PC-3 (cell line): Measurements from ENCODE around the gene MATN1. TPM values are rescaled to one million over a fixed set of nuclear protein-coding genes. Genes with fewer than 3 reads are reported as not detected.

Source experiments
- ATAC-seq: fragments of 200-7000 bp; cut with Tn5 transposase; 2 replicates; pipeline ENCODE4 v1.9.1; 2020; ENCODE audit warnings: mild to moderate bottlenecking, moderate library complexity
- BruUV-seq: library from RNA; stranded (reverse); fragments of 400-500 nt; replicated peaks from 2 replicates; lab custom pipeline; 2021; lab: Mats Ljungman, UMichigan
- CTCF ChIA-PET: fragments of 300-600 bp; sonication (Branson Sonifier 250); formaldehyde crosslinking; loops from one replicate; lab custom pipeline; 2022; ENCODE audit warnings: antibody characterized with exemption; lab: Charles Lee
- POLR2A ChIA-PET: fragments of 300-600 bp; sonication (Branson Sonifier 250); formaldehyde crosslinking; loops from one replicate; lab custom pipeline; 2022; ENCODE audit warnings: antibody characterized with exemption; ENCODE audit not compliant: unreplicated experiment; lab: Charles Lee
- DNase-seq: peaks from one replicate; pipeline ENCODE4 v3.0.0-alpha.2; 2015
- H2AFZ ChIP-seq: fragments of 300-600 bp; sonication (generic); 2 replicates; pipeline ENCODE4 v1.6.0; 2016; ENCODE audit warnings: antibody characterized with exemption, low read length
- H3F3A ChIP-seq: fragments of 300-600 bp; sonication (generic); one replicate; pipeline ENCODE4 v1.6.0; 2017; ENCODE audit warnings: antibody characterized with exemption, low read length, control low read depth, mild to moderate bottlenecking; ENCODE audit not compliant: unreplicated experiment
- H3K27ac ChIP-seq: fragments of 300-600 bp; sonication (generic); 2 replicates; pipeline ENCODE4 v1.5.1; 2016; ENCODE audit warnings: mild to moderate bottlenecking, low read length
- H3K27me3 ChIP-seq: fragments of 300-600 bp; sonication (generic); 2 replicates; pipeline ENCODE4 v1.6.1; 2016; ENCODE audit warnings: low read length, mixed read lengths
- H3K36me3 ChIP-seq: fragments of 300-600 bp; sonication (generic); 2 replicates; pipeline ENCODE4 v1.6.1; 2016; ENCODE audit warnings: low read depth, mixed run types, low read length, mixed read lengths
- H3K4me1 ChIP-seq: fragments of 300-600 bp; sonication (generic); 2 replicates; pipeline ENCODE4 v1.5.1; 2016; ENCODE audit warnings: low read length; ENCODE audit not compliant: insufficient read depth
- H3K4me2 ChIP-seq: fragments of 300-600 bp; sonication (generic); 2 replicates; pipeline ENCODE4 v1.6.0; 2016; ENCODE audit warnings: low read length
- H3K4me3 ChIP-seq: fragments of 300-600 bp; sonication (generic); 2 replicates; pipeline ENCODE4 v1.5.1; 2016; ENCODE audit warnings: mild to moderate bottlenecking, low read length, mixed read lengths
- H3K79me2 ChIP-seq: fragments of 300-600 bp; sonication (generic); 2 replicates; pipeline ENCODE4 v1.6.1; 2017; ENCODE audit warnings: low read length, mixed read lengths
- H3K9ac ChIP-seq: fragments of 300-600 bp; sonication (generic); 2 replicates; pipeline ENCODE4 v1.6.0; 2016; ENCODE audit warnings: mild to moderate bottlenecking, low read length
- H3K9me2 ChIP-seq: fragments of 300-600 bp; sonication (generic); replicated peaks from 2 replicates; pipeline ENCODE4 v1.6.1; 2016; ENCODE audit warnings: mixed run types, low read length, mixed read lengths
- H3K9me3 ChIP-seq: fragments of 300-600 bp; sonication (generic); 2 replicates; pipeline ENCODE4 v1.6.1; 2016; ENCODE audit warnings: low read length, mixed read lengths
- H4K20me1 ChIP-seq: fragments of 300-600 bp; sonication (generic); 2 replicates; pipeline ENCODE4 v1.6.1; 2016; ENCODE audit warnings: low read length, mixed read lengths
- EZH2 ChIP-seq: fragments of 300-600 bp; sonication (generic); IDR thresholded peaks from one replicate; pipeline ENCODE4 v1.6.1; 2017; ENCODE audit warnings: antibody characterized with exemption, mild to moderate bottlenecking, low read length; ENCODE audit not compliant: unreplicated experiment
- EZH2phosphoT487 ChIP-seq: fragments of 300-600 bp; sonication (generic); IDR thresholded peaks from 2 replicates; pipeline ENCODE4 v1.6.1; 2018; ENCODE audit warnings: mild to moderate bottlenecking, antibody characterized with exemption, low read length, borderline replicate concordance
- intact Hi-C: fragments of 100-400 bp; cut with micrococcal nuclease; formaldehyde crosslinking; loops from 2 replicates; pipeline ENCODE4 v1.9.0; 2023
- total RNA-seq: library from RNA; depleted of rRNA; stranded (reverse); fragments of >200 nt; gene quantifications from 2 replicates; pipeline ENCODE4 v1.2.3, GENCODE V29; 2014
- TF ChIP-seq, protein P1 (sequence below): fragments of 300-600 bp; sonication (generic); conservative IDR thresholded peaks from 2 replicates; pipeline ENCODE4 v1.5.1; 2017; ENCODE audit warnings: antibody characterized with exemption, low read depth, mild to moderate bottlenecking, low read length

The MATN1 gene
- total RNA-seq, 1 experiment from 2014 or later: not detected

DNA sequence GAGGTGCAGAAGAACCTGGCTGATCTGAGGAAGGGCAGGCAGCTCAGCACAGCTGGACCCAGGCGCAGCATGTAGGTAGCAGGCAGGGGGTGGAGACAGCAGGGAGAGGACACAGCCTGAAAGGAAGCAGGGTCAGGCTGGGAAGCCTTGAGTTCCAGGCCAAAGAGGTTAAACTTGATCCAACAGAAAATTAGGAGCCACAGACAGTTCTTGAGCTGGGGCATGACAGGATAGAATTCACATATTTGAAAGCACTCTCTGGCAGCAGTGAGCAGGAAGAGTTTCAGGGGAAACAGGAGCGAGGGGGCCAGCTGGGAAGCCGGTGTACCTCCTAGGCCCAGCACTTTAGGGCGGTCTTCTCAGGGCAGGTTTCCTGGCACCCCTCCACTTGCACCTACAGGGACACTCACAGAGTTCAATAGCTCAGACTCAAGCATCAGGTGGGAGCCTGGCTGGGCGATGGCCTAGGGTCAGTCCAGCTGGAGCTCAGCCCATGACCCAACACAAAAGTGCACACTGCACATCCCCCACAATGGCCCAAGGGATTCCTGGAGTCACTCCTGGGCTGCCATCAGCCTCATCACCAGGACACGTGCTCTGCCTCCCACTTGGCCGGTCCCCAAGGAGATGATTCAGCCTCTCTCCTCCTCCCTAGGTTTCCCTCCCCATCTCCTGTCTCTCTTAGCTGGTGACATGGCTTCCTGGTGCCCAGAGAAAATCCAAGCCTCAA lies 22.7 kb downstream of the MATN1 start:
- H3K4me3 ChIP-seq: no peak overlapping the region
- ChIA-PET POLR2A (no interaction called here), CTCF (no interaction called here)
- no peak for TF ChIP-seq EZH2
- TF ChIP-seq EZH2phosphoT487: no peak
- TF ChIP-seq, protein P1, sequence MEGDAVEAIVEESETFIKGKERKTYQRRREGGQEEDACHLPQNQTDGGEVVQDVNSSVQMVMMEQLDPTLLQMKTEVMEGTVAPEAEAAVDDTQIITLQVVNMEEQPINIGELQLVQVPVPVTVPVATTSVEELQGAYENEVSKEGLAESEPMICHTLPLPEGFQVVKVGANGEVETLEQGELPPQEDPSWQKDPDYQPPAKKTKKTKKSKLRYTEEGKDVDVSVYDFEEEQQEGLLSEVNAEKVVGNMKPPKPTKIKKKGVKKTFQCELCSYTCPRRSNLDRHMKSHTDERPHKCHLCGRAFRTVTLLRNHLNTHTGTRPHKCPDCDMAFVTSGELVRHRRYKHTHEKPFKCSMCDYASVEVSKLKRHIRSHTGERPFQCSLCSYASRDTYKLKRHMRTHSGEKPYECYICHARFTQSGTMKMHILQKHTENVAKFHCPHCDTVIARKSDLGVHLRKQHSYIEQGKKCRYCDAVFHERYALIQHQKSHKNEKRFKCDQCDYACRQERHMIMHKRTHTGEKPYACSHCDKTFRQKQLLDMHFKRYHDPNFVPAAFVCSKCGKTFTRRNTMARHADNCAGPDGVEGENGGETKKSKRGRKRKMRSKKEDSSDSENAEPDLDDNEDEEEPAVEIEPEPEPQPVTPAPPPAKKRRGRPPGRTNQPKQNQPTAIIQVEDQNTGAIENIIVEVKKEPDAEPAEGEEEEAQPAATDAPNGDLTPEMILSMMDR: no peak
- no peak overlapping the region for H3K9ac ChIP-seq
- intact Hi-C loops: loop anchor here (10.0 kb wide), 1 partner anchor 1186 kb away; no protein-coding TSS in a partner anchor
- no peaks in the 10 kb centered on the region for H3K9me3 ChIP-seq
- no peaks in the 10 kb centered on the region for H3F3A ChIP-seq
- H3K27ac ChIP-seq: no peak overlapping the region
- H3K79me2 ChIP-seq: no peaks in the 10 kb centered on the region
- peaks cover under 1% of the 10 kb centered on the region; the same call in 1 of the 2 replicates for H3K27me3 ChIP-seq
- no TSS peak for BruUV-seq
- H2AFZ ChIP-seq: 0 out of 2 replicates have a peak overlapping the region, but pooled peaks have one; percentile 9
- H3K36me3 ChIP-seq: no peaks in the 10 kb centered on the region
- H4K20me1 ChIP-seq: no peaks in the 10 kb centered on the region
- H3K4me2 ChIP-seq: no peak overlapping the region
- H3K4me1 ChIP-seq: no peaks in the 10 kb centered on the region
- DNase-seq (peak; percentile 66), ATAC-seq (peak; percentile 43; the same call in 1 of the 2 replicates)
- no peaks in the 10 kb centered on the region for H3K9me2 ChIP-seq

DNA sequence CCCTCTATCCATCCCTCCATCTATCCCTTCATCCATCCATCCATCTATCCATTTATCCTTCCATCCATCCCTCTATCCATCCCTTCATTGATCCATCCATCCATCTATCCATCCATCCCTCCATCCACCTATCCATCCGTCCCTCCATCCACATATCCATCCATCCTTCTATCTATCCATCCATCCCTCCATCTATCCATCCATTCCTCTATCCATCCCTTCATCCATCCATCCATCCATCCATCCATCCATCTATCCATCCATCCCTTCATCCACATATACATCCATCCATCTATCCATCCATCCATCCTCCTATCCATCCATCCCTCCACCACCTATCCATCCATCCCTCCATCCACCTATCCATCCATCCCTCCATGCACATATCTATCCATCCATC lies 23.6 kb downstream of the MATN1 start:
- TF ChIP-seq EZH2: no peak
- Histone ChIP-seq H3K27ac (no peak overlapping the region), H3K9me3 (no peaks in the 10 kb centered on the region), H3K4me1 (no peaks in the 10 kb centered on the region), H3K27me3 (peaks cover 5% of the 10 kb centered on the region; the same call in 1 of the 2 replicates), H3K36me3 (no peaks in the 10 kb centered on the region), H3K9me2 (no peaks in the 10 kb centered on the region), H2AFZ (no peak overlapping the region), H3K4me3 (no peak overlapping the region), H3K79me2 (no peaks in the 10 kb centered on the region), H4K20me1 (no peaks in the 10 kb centered on the region), H3K9ac (no peak overlapping the region), H3K4me2 (no peak overlapping the region), H3F3A (no peaks in the 10 kb centered on the region)
- DNase-seq: no peak
- no peak for ATAC-seq
- POLR2A ChIA-PET: no interaction called here
- intact Hi-C loops: loop anchor here (10.0 kb wide), 1 partner anchor 1185 kb away; no protein-coding TSS in a partner anchor
- no TSS peak for BruUV-seq
- CTCF ChIA-PET: no interaction called here

DNA sequence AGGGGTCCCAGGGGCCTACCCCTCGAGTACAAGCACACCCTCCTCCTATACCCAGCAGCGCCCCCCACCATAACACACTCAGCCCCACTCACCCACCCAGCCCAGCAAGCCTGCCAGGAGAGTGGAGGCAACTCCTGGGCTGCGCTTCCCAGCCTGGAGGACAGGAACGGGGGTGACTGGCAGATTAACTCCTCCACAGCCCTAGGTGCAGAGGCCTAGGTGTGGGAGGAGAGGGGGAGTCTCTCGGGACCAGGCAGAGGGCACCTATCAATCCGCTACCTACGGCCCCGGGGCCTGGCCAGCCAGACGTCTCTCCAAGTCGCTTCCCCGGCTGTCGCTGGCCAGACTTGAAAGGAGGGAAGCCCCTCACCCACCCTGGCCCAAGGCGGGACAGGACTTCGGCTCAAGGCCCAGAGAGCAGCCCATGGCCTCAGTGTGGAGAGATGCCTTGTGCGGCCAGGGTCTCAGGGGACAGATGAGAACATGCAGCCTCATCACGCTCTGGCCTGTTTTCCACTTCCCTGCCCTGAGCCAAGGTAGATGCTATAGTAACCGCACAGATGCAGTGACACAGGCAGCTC lies 24.9 kb downstream of the MATN1 start:
- CTCF ChIA-PET: no interaction called here

More for the DNA sequence above, 24.9 kb downstream of the MATN1 start:
- Histone ChIP-seq H3K79me2 (no peaks in the 10 kb centered on the region), H4K20me1 (no peaks in the 10 kb centered on the region), H3K9me2 (no peaks in the 10 kb centered on the region), H3K9me3 (no peaks in the 10 kb centered on the region), H3K9ac (no peak overlapping the region), H3F3A (no peaks in the 10 kb centered on the region), H3K36me3 (no peaks in the 10 kb centered on the region), H3K27ac (no peak overlapping the region), H2AFZ (no peak overlapping the region), H3K4me2 (no peak overlapping the region), H3K4me3 (no peak overlapping the region), H3K27me3 (peaks cover 14% of the 10 kb centered on the region; the same call in 1 of the 2 replicates), H3K4me1 (no peaks in the 10 kb centered on the region)
- no TSS peak for BruUV-seq
- ATAC-seq: no peak
- intact Hi-C loops: no loop called here
- POLR2A ChIA-PET: no interaction called here
- no peak for DNase-seq
- TF ChIP-seq EZH2 (no peak), EZH2phosphoT487 (no peak)
- TF ChIP-seq, protein P1: no peak
